Loucy (cell line): ENCODE data around the gene GADD45B.

Experiments
- H2AFZ ChIP-seq: fragments of 200-600 bp; sonication (generic); 2 replicates; pipeline ENCODE4 v1.6.0; 2016; ENCODE audit warnings: antibody characterized with exemption, mild to moderate bottlenecking, low read length, moderate library complexity
- H3F3A ChIP-seq: fragments of 200-600 bp; 2 replicates; pipeline ENCODE4 v1.6.0; 2016; ENCODE audit warnings: antibody characterized with exemption, low read depth, mild to moderate bottlenecking
- H3K27me3 ChIP-seq: fragments of 200-600 bp; sonication (generic); 2 replicates; pipeline ENCODE4 v1.6.1; 2014; ENCODE audit warnings: low read length, mild to moderate bottlenecking; ENCODE audit not compliant: insufficient read depth, poor library complexity, severe bottlenecking
- H3K36me3 ChIP-seq: fragments of 200-600 bp; sonication (generic); 2 replicates; pipeline ENCODE4 v1.6.1; 2016; ENCODE audit warnings: low read length; ENCODE audit not compliant: insufficient read depth
- H3K4me1 ChIP-seq: fragments of 200-600 bp; sonication (generic); 2 replicates; pipeline ENCODE4 v1.5.1; 2014; ENCODE audit warnings: low read length, mild to moderate bottlenecking; ENCODE audit not compliant: insufficient read depth, poor library complexity, severe bottlenecking
- H3K4me2 ChIP-seq: fragments of 200-600 bp; sonication (generic); 2 replicates; pipeline ENCODE4 v1.6.0; 2014; ENCODE audit warnings: antibody characterized with exemption, low read length, low read depth, mild to moderate bottlenecking; ENCODE audit not compliant: poor library complexity, severe bottlenecking
- H3K4me3 ChIP-seq: fragments of 200-600 bp; sonication (generic); 2 replicates; pipeline ENCODE4 v1.5.1; 2014; ENCODE audit warnings: low read length, mild to moderate bottlenecking, mixed read lengths; ENCODE audit not compliant: poor library complexity, severe bottlenecking
- H3K79me2 ChIP-seq: fragments of 200-600 bp; sonication (generic); 2 replicates; pipeline ENCODE4 v1.6.1; 2014; ENCODE audit warnings: low read length; ENCODE audit not compliant: insufficient read depth
- H3K9ac ChIP-seq: fragments of 200-600 bp; sonication (generic); 2 replicates; pipeline ENCODE4 v1.6.0; 2014; ENCODE audit warnings: mild to moderate bottlenecking, low read depth, low read length, moderate library complexity; ENCODE audit not compliant: poor library complexity, severe bottlenecking
- H3K9me2 ChIP-seq: fragments of 200-600 bp; sonication (generic); replicated peaks from 2 replicates; pipeline ENCODE4 v1.6.1; 2016; ENCODE audit warnings: low read depth, low read length, mixed read lengths
- H3K9me3 ChIP-seq: fragments of 200-600 bp; sonication (generic); 2 replicates; pipeline ENCODE4 v1.6.1; 2014; ENCODE audit warnings: mild to moderate bottlenecking, antibody characterized with exemption, low read length, low read depth; ENCODE audit not compliant: insufficient read depth
- H4K20me1 ChIP-seq: fragments of 200-600 bp; sonication (generic); 2 replicates; pipeline ENCODE4 v1.6.0; 2014; ENCODE audit warnings: antibody characterized with exemption, low read length, mild to moderate bottlenecking; ENCODE audit not compliant: insufficient read depth, poor library complexity, severe bottlenecking
- CTCF ChIP-seq: fragments of 200-600 bp; sonication (generic); conservative IDR thresholded peaks from 2 replicates; pipeline ENCODE4 v1.5.1; 2014; ENCODE audit warnings: mild to moderate bottlenecking, antibody characterized with exemption, low read length
- EZH2phosphoT487 ChIP-seq: fragments of 200-600 bp; IDR thresholded peaks from 2 replicates; pipeline ENCODE4 v1.6.1; 2018; ENCODE audit warnings: antibody characterized with exemption, mild to moderate bottlenecking, moderate library complexity, borderline replicate concordance

The GADD45B gene

GRCh38 chr19:2482354-2483038 lies 6.6 kb downstream of the GADD45B start:
- Histone ChIP-seq H3K4me3 (no peak overlapping the region), H3K36me3 (no peaks in the 10 kb centered on the region), H3K79me2 (peaks cover 6% of the 10 kb centered on the region; the same call in 1 of the 2 replicates), H3K4me2 (no peak overlapping the region), H3F3A (no peaks in the 10 kb centered on the region), H3K27me3 (no peaks in the 10 kb centered on the region), H3K4me1 (peaks cover 15% of the 10 kb centered on the region), H4K20me1 (peaks cover 8% of the 10 kb centered on the region), H3K9me3 (no peaks in the 10 kb centered on the region), H2AFZ (no peak overlapping the region), H3K9me2 (no peaks in the 10 kb centered on the region), H3K9ac (no peak overlapping the region)
- no peak for TF ChIP-seq CTCF
- TF ChIP-seq EZH2phosphoT487, result no peak

GRCh38 chr19:2483084-2483483 lies 7.2 kb downstream of the GADD45B start:
- Histone ChIP-seq H3K4me1 (peaks cover 10% of the 10 kb centered on the region), H3K9me2 (no peaks in the 10 kb centered on the region), H3K4me3 (no peak overlapping the region), H3F3A (no peaks in the 10 kb centered on the region), H3K4me2 (no peak overlapping the region), H4K20me1 (peaks cover 2% of the 10 kb centered on the region), H3K9ac (no peak overlapping the region), H3K27me3 (no peaks in the 10 kb centered on the region), H3K9me3 (no peaks in the 10 kb centered on the region), H3K36me3 (no peaks in the 10 kb centered on the region), H3K79me2 (peaks cover under 1% of the 10 kb centered on the region; the same call in 1 of the 2 replicates), H2AFZ (no peak overlapping the region)
- TF ChIP-seq CTCF, result no peak
- TF ChIP-seq EZH2phosphoT487, result no peak

GRCh38 chr19:2483484-2484151 lies 7.7 kb downstream of the GADD45B start:
- Histone ChIP-seq H2AFZ (no peak overlapping the region), H3K9me2 (no peaks in the 10 kb centered on the region), H4K20me1 (no peaks in the 10 kb centered on the region), H3K9ac (no peak overlapping the region), H3K4me1 (peaks cover 6% of the 10 kb centered on the region), H3F3A (no peaks in the 10 kb centered on the region), H3K9me3 (no peaks in the 10 kb centered on the region), H3K4me3 (no peak overlapping the region), H3K36me3 (no peaks in the 10 kb centered on the region), H3K79me2 (no peaks in the 10 kb centered on the region; the same call in 1 of the 2 replicates), H3K27me3 (no peaks in the 10 kb centered on the region), H3K4me2 (no peak overlapping the region)
- no peak for TF ChIP-seq CTCF
- no peak for TF ChIP-seq EZH2phosphoT487
